22Rv1 (cell line): ENCODE data around the gene KRTAP9-7.
"Not testable (repeated sequence)": the region's sequence is repeated elsewhere in the genome, so short reads cannot be mapped to it uniquely, and the experiment has no call there.

Experiments used
- H3K27ac ChIP-seq: fragments of 450-650 bp; 2 replicates; pipeline ENCODE4 v1.5.1; 2017
- ZFX ChIP-seq: fragments of 450-650 bp; IDR thresholded peaks from 2 replicates; pipeline ENCODE4 v1.6.1; 2017; ENCODE audit warnings: antibody characterized with exemption, borderline replicate concordance
- TF ChIP-seq, protein P1 (sequence below): fragments of 450-650 bp; IDR thresholded peaks from 2 replicates; pipeline ENCODE4 v1.5.1; 2017; ENCODE audit warnings: mild to moderate bottlenecking

Gene KRTAP9-7

DNA sequence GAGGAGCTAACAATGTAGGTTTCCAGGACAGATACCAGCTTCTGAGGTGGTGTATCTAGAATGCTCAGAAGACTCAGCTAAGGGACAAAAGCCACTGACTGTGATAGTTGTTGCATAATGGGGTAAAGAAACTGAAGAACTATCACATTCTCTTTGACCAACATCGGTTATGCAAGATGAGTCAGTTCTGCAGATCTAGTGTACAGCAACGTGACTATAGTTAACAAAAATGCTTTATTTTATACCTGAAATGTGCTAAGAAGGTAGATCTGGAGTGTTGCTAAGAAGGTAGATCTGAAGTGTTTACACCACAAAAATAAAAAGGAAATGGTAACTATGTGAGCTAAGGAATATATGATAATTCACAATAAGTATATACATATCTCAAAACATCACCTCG is 7.8 kb upstream of the KRTAP9-7 start:
- TF ChIP-seq, protein P1, sequence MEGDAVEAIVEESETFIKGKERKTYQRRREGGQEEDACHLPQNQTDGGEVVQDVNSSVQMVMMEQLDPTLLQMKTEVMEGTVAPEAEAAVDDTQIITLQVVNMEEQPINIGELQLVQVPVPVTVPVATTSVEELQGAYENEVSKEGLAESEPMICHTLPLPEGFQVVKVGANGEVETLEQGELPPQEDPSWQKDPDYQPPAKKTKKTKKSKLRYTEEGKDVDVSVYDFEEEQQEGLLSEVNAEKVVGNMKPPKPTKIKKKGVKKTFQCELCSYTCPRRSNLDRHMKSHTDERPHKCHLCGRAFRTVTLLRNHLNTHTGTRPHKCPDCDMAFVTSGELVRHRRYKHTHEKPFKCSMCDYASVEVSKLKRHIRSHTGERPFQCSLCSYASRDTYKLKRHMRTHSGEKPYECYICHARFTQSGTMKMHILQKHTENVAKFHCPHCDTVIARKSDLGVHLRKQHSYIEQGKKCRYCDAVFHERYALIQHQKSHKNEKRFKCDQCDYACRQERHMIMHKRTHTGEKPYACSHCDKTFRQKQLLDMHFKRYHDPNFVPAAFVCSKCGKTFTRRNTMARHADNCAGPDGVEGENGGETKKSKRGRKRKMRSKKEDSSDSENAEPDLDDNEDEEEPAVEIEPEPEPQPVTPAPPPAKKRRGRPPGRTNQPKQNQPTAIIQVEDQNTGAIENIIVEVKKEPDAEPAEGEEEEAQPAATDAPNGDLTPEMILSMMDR = no peak
- no peak for TF ChIP-seq ZFX
- H3K27ac ChIP-seq = no peak overlapping the region

DNA sequence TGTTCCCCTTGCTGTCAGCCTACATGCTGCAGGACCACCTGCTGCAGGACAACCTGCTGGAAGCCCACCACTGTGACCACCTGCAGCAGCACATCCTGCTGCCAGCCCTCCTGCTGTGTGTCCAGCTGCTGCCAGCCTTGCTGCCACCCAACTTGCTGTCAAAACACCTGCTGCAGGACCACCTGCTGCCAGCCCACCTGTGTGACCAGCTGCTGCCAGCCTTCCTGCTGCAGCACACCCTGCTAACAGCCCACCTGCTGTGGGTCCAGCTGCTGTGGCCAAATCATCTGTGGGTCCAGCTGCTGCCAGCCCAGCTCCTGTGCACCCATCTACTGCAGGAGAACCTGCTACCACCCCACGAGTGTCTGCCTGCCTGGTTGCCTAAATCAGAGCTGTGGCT is 4.2 kb upstream of the KRTAP9-7 start:
- H3K27ac ChIP-seq = not testable (repeated sequence)

DNA sequence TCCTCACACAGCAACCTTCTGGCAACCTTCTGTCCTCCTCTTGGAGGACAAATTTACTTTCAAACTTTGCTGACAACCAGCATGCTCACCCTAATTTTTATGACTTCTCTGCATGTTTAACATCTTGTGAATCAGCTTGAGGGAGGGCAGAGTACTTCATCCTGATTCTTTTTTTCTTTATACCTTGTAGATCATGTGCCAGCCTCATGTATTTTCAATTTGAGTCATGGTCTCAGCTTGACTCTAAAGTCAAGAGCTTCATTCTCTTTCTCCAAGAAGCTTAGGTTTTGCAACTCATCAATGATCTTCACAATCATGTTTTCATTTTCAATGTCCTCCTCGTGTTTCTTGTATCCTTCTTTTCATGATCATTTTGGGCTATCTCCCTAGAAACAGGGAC is 3.6 kb upstream of the KRTAP9-7 start:
- no peak overlapping the region for H3K27ac ChIP-seq
- TF ChIP-seq, protein P1 = no peak
- TF ChIP-seq ZFX = no peak

DNA sequence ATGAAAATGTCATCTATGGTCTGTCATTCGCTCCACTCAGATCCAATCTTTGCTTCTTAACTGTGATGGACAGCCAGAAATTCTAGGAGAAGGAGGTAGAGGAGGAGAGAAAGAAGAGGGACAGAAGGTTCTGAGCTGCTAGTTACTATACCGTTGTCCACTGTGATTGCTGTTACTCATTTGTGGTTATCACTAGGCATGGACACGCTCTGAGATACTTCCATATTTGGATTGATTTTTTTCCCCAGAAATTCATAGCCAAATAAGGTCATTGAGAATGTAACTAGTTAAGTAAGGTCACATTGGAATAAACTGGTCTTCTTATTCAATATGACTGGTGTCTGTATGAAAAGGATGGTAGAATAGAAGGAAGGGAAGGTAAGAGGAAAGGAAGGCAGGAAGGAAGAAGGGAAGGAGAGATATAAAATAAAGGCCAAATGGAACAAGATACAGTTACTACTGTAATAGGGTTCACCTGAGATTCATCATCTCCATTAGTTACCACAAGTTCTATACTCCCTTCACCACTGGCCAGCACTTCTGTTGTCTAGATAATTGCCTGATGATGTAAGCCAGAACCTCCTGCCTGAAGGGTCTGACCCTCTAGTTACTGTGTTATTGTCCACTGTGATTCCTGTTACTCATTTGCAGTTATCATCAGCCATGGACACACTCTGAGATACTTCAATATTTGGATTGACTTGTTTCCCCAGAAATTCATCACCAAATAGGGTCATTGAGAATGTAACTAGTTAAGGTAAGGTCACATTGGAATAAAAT is 2.9 kb downstream of the KRTAP9-7 start:
- TF ChIP-seq ZFX = no peak
- TF ChIP-seq, protein P1 = no peak
- H3K27ac ChIP-seq = no peak overlapping the region

DNA sequence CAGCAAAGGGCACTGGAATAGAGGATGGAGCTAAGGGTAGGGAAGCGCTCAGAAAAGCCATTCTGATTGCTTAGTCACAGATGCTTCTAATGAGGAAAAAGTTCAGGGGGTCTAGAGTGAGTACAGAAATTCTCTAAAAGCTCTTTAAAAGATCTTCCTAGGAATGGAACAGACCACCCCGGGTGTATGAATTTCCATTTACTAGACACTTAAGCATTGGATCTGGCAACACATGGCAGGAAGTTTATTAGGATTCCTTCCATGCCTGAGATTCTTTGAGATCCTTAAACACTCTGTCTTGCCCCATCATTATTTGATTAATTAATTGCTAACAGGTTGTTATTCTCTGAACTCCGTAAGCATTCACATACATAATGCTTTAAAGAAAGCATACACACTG is 8.5 kb downstream of the KRTAP9-7 start:
- TF ChIP-seq, protein P1 = no peak
- no peak for TF ChIP-seq ZFX
- H3K27ac ChIP-seq = no peak overlapping the region

DNA sequence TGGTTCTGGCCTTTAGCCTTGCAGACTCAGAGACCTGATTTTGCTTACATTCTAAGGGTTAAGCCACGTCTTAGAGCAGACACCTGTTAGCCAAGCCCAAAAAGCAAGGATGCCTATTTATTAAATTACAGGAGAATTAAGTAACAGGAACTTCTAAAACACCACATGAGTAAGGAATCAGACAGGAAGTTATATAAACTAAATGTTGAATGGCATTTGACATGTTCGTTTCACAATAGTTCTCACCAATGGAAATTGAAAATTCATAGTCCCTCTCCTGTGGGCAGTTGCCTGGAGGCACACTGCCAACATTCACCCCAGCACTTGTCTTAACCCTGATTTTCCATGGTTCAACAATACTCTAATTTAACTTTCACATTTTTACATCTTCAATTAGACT is 9.0 kb downstream of the KRTAP9-7 start:
- TF ChIP-seq ZFX = no peak
- TF ChIP-seq, protein P1 = no peak
- H3K27ac ChIP-seq = no peak overlapping the region

DNA sequence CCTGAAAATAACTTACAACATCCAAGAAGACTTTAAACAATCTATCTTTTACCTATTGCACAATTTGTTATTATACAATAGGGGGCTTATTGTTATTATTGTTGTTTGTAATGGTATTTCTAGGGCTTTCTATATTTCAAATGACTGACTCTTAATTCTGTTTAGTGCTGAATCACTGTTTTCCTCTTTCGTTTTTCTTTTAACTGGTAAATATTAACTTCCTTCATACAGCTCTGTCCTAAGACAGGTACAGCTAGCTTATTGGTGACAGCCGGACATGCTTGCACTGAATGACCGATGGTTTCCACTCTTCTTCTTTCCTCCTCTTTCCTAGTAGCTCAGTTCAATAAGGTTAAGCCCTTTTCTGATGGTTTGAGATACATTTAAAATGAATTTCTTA is 11.6 kb downstream of the KRTAP9-7 start:
- TF ChIP-seq, protein P1 = no peak
- no peak for TF ChIP-seq ZFX
- H3K27ac ChIP-seq = no peak overlapping the region

DNA sequence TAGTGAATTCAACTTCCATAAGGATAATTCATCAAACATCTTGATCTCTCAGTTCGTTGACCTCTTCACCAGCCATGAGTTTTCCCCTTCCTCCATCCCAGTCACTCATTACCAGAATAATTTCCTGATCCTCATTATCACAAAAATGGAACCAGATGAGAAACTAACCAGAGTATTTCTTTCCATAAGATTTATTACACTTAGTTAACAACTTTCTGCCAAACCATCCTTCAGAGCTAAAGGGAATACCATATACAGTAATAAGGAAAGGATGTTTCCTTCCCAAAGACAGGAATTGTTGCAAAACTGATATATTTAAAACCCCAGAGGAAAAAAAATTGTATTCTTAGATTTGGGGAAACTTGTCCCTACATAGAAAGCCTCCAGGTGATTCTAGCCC is 18.5 kb downstream of the KRTAP9-7 start:
- no peak overlapping the region for H3K27ac ChIP-seq
- TF ChIP-seq, protein P1 = no peak
- no peak for TF ChIP-seq ZFX
